SH-SY5Y (cell line): Measurements from ENCODE around the gene PHLDA2.

ENCODE experiments used
- GATA2 ChIP-seq: IDR thresholded peaks from 2 replicates; pipeline ENCODE4 v1.6.1; 2011; ENCODE audit warnings: mild to moderate bottlenecking, low read depth, low read length
- GATA3 ChIP-seq: IDR thresholded peaks from 2 replicates; pipeline ENCODE4 v1.6.1; 2011; ENCODE audit warnings: low read depth, mild to moderate bottlenecking, low read length, moderate library complexity

DNA sequence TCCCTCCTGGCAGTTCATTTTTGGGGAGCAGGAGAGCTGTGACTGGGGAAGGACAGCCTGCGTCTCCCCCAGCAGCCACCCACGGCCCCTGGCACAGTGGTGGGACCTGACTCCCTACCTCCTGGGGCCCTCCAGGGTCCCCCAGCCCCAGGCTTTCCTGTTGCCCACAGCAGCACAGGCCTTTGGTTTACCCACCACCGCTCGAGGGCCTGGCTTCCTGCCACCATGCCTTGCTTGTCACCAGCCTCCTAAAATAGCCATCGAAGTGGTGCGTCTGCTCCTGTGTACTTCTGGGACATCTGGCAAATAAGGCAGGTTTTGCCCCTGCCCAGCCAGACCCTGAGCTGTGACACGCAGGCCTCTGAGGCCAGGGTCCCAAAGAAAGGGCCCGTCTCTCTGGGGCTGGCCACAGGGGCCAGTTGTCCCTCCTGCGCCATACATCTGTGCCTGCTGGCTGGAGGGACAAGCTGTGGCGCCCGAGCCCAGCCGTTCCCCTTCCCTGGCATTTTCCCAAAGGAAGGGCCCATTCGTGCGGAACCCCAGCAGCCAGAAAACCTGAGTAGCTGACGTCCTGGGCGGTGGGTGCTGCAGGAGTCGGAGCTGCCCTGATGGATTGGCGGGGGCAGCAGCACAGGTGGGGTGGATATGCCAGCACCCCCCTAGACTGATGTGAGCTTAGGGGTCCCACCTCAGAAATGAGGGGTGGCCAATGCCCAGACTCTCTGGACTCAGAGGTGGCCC, 14.6 kb downstream of the PHLDA2 start:
- no peak for TF ChIP-seq GATA2
- no peak for TF ChIP-seq GATA3
